Choroid plexus epithelial cell (primary cell): ENCODE results near the gene SLC18B1.
A peak's percentile ranks its signal among the peaks of the same experiment; 100 is the strongest.

Experiments
- DNase-seq: peaks from one replicate; pipeline ENCODE4 v3.0.0-alpha.2; 2010; ENCODE audit warnings: low read depth
- H3K4me3 ChIP-seq: 2 replicates; pipeline ENCODE4 v1.5.1; 2011; ENCODE audit warnings: low read depth, mild to moderate bottlenecking, control low read depth, low read length, moderate library complexity
- TF ChIP-seq, protein P1 (sequence below): conservative IDR thresholded peaks from 2 replicates; pipeline ENCODE4 v1.5.1; 2011; ENCODE audit warnings: low read depth, mild to moderate bottlenecking, control low read depth, inconsistent platforms, low read length, moderate library complexity

Gene SLC18B1

DNA sequence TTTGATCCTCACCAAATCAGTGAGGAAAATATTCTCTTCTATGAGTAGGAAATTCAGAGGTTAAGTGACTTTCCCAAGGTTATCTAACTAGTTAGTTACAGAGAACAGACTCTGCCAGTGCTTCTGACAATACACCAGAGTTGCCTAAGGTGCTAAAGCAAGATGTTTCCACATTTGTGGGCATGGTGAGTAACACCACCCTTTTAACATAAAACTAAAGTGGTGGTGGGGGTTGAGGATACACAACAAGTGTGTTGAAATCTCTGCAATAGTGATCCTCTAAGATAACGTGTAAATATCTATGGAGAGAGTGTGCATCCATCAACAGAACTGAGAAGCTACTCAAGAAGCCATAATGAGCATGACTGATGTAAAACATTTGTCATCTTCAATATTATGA is 52.4 kb downstream of the SLC18B1 start:
- no peak overlapping the region for H3K4me3 ChIP-seq
- DNase-seq: no peak
- TF ChIP-seq, protein P1, sequence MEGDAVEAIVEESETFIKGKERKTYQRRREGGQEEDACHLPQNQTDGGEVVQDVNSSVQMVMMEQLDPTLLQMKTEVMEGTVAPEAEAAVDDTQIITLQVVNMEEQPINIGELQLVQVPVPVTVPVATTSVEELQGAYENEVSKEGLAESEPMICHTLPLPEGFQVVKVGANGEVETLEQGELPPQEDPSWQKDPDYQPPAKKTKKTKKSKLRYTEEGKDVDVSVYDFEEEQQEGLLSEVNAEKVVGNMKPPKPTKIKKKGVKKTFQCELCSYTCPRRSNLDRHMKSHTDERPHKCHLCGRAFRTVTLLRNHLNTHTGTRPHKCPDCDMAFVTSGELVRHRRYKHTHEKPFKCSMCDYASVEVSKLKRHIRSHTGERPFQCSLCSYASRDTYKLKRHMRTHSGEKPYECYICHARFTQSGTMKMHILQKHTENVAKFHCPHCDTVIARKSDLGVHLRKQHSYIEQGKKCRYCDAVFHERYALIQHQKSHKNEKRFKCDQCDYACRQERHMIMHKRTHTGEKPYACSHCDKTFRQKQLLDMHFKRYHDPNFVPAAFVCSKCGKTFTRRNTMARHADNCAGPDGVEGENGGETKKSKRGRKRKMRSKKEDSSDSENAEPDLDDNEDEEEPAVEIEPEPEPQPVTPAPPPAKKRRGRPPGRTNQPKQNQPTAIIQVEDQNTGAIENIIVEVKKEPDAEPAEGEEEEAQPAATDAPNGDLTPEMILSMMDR: no peak

DNA sequence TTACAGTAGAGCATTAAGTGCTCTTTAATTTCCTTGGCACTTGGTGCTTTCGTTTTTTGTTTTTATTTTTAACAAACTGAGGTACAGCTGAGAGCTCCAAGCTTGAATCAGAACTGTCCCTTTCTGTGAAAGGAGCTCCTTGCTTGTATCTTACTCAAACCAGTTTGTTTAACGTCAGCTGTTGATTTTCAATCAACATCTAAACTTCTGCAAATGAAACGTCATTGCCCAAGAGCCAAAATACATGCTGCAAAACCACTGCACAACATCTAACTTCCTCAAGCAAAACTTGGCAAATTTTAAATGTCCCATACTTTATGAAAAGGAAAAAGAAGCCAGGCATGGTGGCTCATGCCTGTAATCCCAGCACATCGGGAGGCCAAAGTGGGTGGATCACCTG is 55.9 kb downstream of the SLC18B1 start:
- H3K4me3 ChIP-seq: no peak overlapping the region
- no peak for DNase-seq
- TF ChIP-seq, protein P1: no peak

DNA sequence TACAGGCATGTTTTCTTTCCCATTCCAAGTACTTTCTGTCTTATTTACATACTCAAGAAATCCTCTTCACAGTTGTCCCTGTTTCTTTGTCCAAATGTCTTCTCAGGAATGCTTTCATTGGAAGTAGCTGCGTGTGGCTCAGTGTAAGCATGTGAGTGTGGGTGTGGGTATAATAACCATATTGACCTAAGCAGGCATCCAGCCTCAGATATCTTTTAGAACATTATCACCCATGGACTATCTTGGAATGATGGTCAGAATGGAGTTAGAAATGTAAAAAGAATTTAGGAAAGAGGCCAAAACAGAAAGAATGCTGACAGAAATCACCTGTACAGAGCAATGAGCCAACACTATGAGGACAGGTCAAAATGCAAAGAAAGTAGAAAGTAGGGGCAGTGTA is 57.2 kb downstream of the SLC18B1 start:
- DNase-seq: no peak
- H3K4me3 ChIP-seq: no peak overlapping the region
- TF ChIP-seq, protein P1: no peak

DNA sequence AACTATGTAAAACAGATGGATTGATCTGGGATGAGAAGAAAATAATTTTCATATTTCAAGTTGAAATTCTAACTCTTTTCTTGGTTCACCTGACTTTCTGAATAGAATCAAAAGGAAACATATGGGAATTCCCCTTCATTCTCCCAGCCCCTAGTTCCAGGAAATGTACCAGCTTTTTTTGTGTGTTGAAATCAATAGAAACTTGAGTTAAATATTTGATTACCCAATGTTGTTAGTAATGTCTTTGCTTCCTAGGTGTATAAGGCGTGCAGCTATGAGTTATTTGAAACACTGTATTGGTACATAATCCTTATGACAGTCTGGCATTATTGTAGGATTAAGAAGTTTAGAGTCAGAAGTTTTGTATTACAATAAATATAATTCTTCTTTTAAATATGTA is 62.2 kb downstream of the SLC18B1 start:
- TF ChIP-seq, protein P1: no peak
- peak; percentile 55 for DNase-seq
- H3K4me3 ChIP-seq: no peak overlapping the region

DNA sequence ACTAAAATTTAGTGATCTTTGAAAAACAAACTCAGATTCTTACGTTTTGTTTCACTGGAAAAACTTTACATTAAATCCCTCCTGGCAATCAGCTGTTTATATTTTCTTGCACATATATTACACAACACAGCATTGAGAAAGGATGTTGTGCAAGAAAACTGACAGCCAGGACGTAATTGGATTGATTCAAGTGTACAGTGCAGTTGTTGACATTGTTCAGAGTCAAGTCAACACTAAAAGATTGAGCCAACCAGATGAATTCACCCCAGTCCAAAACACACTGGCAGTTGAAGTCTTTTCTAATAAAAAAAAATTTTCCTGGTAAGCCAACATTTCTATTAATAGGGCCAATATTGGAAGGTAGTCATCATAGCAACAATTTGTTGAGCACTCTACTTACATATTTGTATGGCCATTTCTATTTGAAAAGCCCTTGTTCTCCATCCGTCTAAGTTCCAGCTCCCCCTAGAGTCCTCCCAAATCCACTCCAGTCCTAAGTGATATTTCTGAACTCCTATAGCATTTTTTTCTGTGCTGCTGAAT is 63.7 kb downstream of the SLC18B1 start:
- no peak overlapping the region for H3K4me3 ChIP-seq
- DNase-seq: peak; percentile 76
- TF ChIP-seq, protein P1: peak; percentile 59

DNA sequence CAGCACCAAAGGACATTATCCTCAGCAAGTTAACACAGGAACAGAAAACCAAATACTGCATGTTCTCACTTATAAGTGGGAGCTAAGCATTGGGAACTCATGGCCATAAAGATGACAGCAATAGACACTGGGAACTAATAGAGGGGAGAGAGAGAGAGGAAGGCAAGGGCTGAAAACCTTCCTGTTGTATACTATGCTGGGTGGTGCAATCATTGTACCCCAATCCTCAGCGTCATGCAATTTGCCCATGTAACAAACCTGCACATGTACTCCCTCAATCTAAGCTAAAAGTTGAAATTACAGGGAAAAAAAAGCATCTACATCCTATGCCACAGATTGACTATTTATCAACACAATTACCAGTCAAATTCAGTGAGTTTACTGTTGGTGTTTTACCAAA is 64.6 kb downstream of the SLC18B1 start:
- TF ChIP-seq, protein P1: no peak
- no peak overlapping the region for H3K4me3 ChIP-seq
- DNase-seq: no peak

DNA sequence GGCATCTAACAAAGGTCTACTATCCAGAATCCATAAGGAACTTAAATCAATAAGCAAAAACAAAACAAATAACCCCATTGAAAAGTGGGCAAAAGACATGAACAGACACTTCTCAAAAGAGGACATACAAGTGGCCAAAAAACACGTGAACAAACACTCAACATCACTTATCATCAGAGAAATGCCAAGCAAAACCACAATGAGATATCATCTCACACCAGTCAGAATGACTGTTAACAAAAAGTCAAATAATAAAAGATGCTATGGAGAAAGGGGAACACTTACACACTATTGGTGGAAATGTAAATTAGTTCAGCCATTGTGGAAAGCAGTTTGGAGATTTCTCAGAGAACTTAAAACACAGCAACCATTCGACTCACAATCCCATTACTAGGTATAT is 65.2 kb downstream of the SLC18B1 start:
- TF ChIP-seq, protein P1: no peak
- no peak overlapping the region for H3K4me3 ChIP-seq
- no peak for DNase-seq
